K562 (cell line): ENCODE results near the gene TSTD1. TPM values are rescaled to one million over a fixed set of nuclear protein-coding genes. Genes with fewer than 3 reads are reported as not detected.

ENCODE experiments used
- CUX1 ChIP-seq: fragments of 200-800 bp; sonication (Bioruptor generic); IDR thresholded peaks from 2 replicates; pipeline ENCODE4 v1.6.1; 2016; ENCODE audit warnings: missing genetic modification characterization, missing compliant biosample characterization
- ERF ChIP-seq: fragments of 450-650 bp; formaldehyde crosslinking; IDR thresholded peaks from 2 replicates; pipeline ENCODE4 v1.4.0; 2020; ENCODE audit warnings: mild to moderate bottlenecking, mixed read lengths
- GABPB1 ChIP-seq: sonication (generic); formaldehyde crosslinking; IDR thresholded peaks from 2 replicates; pipeline ENCODE4 v1.8.0; 2022; ENCODE audit warnings: mild to moderate bottlenecking, missing genetic modification reagents
- HDAC6 ChIP-seq: IDR thresholded peaks from 2 replicates; pipeline ENCODE4 v1.6.1; 2012; ENCODE audit warnings: low read depth, mild to moderate bottlenecking, control low read depth, inconsistent platforms, low read length, moderate library complexity
- IRF1 ChIP-seq: sonication (generic); formaldehyde crosslinking; IDR thresholded peaks from 2 replicates; pipeline ENCODE4 v1.8.0; 2022; ENCODE audit warnings: missing genetic modification reagents, mild to moderate bottlenecking, borderline replicate concordance
- LEF1 ChIP-seq: fragments of 450-650 bp; IDR thresholded peaks from 2 replicates; pipeline ENCODE4 v1.6.1; 2016; ENCODE audit warnings: mild to moderate bottlenecking
- MYC ChIP-seq, 2 experiments: fragments of 250-450 bp in 1 of 2; sonication (Bioruptor Pico) in 1 of 2; IDR thresholded peaks; 2 replicates each; pipeline versions ENCODE4 v1.5.1 to v1.6.1; 2012 to 2021; ENCODE audit warnings: low read depth in 2 of 2, borderline replicate concordance in 1 of 2, improper control_type of control experiment in 1 of 2, low read length in 1 of 2, mild to moderate bottlenecking in 1 of 2, moderate library complexity in 1 of 2
- OTX1 ChIP-seq: fragments of 450-650 bp; formaldehyde crosslinking; IDR thresholded peaks from 2 replicates; pipeline ENCODE4 v1.4.0; 2022; ENCODE audit warnings: mild to moderate bottlenecking
- PHB ChIP-seq: fragments of 250-450 bp; sonication (Bioruptor Pico); IDR thresholded peaks from 2 replicates; pipeline ENCODE4 v1.5.0; 2021
- ZNF318 ChIP-seq, 2 experiments: fragments of 450-650 bp; IDR thresholded peaks; 2 replicates each; pipeline ENCODE4 v1.6.1; 2016; ENCODE audit warnings: mild to moderate bottlenecking in 2 of 2, borderline replicate concordance in 1 of 2, low read depth in 1 of 2, moderate library complexity in 1 of 2
- ZNF408 ChIP-seq: fragments of 250-450 bp; sonication (Bioruptor Pico); IDR thresholded peaks from 2 replicates; pipeline ENCODE4 v1.4.0; 2020; ENCODE audit warnings: low read depth, mild to moderate bottlenecking, moderate library complexity
- polyA plus RNA-seq, 8 experiments: library from polyadenylated mRNA; depleted of rRNA in 4 of 8; stranded (reverse) in 5 of 8; unstranded in 3 of 8; fragments of >200 nt; fragmentation: Nextera tagmentation in 2 of 8; fragmentation: Illumina TruSeq in 1 of 8; extraction: Ambion mirVana in 2 of 8; extraction: Trizol in 1 of 8; gene quantifications; 2 replicates each; pipeline versions ENCODE4 v1.2.1 to v1.2.3, GENCODE V29; 2011 to 2014; ENCODE audit warnings: inconsistent platforms in 1 of 8, missing spikeins in 1 of 8
- total RNA-seq, 7 experiments: library from RNA; depleted of rRNA in 6 of 7; stranded (reverse); fragments of >200 nt in 6 of 7; fragmentation: Illumina TruSeq in 2 of 7; extraction: Trizol in 2 of 7; gene quantifications; 2 replicates each; pipeline versions ENCODE4 v1.2.1 to v1.2.3, GENCODE V29; 2011 to 2021; ENCODE audit warnings: low replicate concordance in 1 of 7

TSTD1 gene
- total and polyA plus RNA-seq, 9 of the 15 experiments (the other 6 are each of a cell fraction or from before 2014, with no cell fraction given): 0.23 to 0.53 TPM; not detected in 7

- TF ChIP-seq OTX1 (CRISPR knock-in tag) (peak; percentile 74; the same call in 1 of the 2 replicates), HDAC6 (no peak), IRF1 (peak; percentile 30; the same call in 1 of the 2 replicates), ERF (no peak), ZNF408 (CRISPR knock-in tag) (no peak), GABPB1 (CRISPR knock-in tag) (peak; percentile 94), PHB (CRISPR knock-in tag) (no peak), MYC (IDR thresholded peaks at IDR 0.05; ENCODE audit: low read depth, low read length) (no peak; the same call in 1 of the 2 replicates), MYC (CRISPR knock-in tag; IDR thresholded peaks at IDR 0.05; ENCODE audit: borderline replicate concordance, low read depth) (no peak), CUX1 (no peak), LEF1 (no peak), ZNF318 (IDR thresholded peaks at IDR 0.05; ENCODE audit: borderline replicate concordance in 1 of 2, low read depth in 1 of 2) (peak in 1 of 2 experiments; percentile 39; a peak in 1 of 4 replicates)
Observed at GRCh38 chr1:161045736-161046604, 7.2 kb upstream of the TSTD1 start, which contains the start of gene USF1 (continued).
